Non-pigmented ciliary epithelial cell (primary cell): ENCODE results near the gene TNNI3K.

Experiments
- DNase-seq: peaks from one replicate; pipeline ENCODE4 v3.0.0-alpha.2; 2010; ENCODE audit warnings: low read depth

The TNNI3K gene

DNA sequence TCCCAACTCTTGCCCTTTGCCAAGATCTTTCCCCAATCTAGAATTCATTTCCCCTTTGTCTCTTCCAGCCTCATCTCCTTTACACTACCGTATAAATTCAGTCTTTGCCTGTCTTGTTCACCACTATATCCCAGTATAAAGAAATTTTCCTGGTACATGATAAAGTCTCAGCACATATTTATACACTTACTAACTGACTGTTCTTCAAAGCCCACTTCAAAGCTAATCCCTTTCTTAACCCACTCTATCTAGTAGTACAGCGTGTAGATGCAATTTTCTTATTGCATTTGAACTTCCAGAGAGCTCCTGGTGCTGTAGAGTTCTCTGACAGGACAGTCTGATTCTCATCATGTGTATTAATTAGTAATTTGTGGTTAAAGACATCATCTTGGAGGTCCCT lies 199.1 kb downstream of the TNNI3K start:
- DNase-seq, result no peak

DNA sequence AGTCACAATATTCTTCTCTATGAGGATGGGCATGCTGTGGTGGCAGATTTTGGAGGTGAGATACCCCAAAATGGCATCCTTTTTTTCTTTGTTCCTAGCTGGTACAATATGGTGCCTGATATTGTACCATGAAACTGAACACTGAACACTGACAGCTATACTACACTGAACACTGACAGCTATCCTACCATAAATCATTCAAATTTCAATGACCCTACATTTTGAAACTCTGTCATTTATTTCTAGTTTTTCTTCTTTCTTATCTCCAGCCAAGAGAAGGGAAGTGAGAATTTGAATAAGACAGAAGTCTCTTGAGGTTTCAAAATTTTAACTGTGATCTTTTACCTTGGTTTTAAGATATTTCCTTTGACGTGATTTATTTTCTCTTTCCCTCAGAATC lies 200.9 kb downstream of the TNNI3K start:
- no peak for DNase-seq

DNA sequence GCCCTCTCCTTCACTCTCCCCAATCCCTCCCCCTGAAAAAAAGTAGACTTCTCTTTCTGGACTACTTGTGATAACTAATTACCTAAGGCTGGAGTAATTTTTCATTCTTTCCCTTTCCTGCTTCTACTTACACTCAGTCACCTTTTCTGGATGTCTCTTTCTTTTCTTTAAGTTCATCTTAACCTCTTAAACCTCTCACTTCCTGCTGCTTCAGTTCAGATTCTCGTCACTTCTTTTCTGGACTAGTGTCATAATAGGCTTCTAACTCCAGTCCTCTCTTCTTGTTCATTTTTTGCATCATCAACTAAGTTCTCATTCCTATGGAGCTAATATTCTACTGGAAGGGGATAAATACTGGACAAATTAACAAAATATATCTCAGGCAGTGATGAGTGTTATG lies 201.8 kb downstream of the TNNI3K start:
- no peak for DNase-seq

DNA sequence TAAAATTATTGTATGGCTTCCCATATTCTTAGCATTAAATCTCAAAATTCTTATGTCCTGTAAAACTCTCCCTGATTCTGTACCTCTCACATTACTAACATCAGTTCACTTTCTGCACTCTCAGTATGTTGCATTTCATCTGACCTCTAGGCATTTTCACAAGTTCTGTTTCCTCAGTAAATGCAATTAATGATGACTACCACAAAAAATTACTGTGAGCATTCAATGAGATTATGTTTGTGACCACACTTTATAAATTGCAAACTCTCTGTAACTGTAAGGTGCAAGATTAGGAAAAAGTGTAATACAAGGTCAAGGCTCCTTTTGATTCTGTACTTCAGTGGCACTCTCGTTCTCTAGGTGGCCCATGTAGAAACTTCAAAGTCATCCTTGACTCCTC lies 216.8 kb downstream of the TNNI3K start:
- DNase-seq, result no peak

DNA sequence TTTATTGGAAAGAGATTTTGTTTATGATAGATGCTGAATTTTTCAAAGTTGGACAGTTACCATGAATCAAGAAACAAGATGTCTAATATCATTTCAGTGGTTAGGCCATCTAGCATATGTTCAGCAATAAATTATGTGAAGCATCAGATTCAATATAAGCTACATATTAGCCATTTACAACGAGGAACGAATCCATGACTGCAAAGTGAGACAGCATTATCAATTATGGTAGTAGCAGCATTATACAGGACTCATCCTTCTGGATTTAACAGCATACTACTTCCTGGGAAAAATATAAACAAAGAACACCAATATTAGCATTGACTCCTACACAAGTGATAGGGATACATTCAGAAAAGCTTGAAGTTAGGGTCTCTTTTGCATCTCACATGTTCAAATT lies 218.1 kb downstream of the TNNI3K start:
- DNase-seq, result no peak

DNA sequence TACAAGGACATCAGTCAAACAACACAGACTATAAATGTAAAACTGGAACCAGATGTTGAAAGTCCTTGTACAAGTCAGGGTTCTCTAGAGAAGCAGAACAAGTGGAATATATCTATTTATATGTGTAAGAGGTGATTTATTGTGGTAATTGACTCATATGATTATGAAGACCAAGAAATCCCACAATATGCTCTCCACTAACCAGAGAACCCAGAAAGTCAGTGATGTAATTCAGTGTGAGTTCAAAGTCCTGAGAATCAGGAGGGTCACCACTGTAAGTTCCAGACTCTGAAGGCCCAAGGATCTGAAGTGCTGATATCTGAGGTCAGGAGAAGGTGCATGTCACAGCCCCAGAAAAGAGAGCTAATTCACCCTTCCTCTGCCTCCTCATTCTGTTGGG lies 220.2 kb downstream of the TNNI3K start:
- no peak for DNase-seq

DNA sequence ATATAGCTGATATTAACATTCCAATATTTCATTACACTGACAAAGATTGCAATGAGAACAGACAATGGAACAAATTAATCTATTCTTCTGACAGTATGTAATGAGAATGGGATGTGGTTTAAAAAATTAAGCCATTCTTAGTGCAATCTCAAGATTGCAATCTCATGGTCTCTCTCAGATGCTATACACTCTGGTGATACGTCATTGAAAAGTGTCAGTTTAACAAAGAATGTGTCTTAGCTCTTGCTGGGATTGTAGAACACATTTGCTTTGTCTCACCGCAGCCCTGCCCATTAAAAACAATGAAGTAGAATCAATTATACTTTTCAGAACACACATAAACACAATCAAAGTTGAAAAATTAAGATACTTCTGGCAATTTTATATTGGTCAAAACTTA lies 222.1 kb downstream of the TNNI3K start:
- no peak for DNase-seq

DNA sequence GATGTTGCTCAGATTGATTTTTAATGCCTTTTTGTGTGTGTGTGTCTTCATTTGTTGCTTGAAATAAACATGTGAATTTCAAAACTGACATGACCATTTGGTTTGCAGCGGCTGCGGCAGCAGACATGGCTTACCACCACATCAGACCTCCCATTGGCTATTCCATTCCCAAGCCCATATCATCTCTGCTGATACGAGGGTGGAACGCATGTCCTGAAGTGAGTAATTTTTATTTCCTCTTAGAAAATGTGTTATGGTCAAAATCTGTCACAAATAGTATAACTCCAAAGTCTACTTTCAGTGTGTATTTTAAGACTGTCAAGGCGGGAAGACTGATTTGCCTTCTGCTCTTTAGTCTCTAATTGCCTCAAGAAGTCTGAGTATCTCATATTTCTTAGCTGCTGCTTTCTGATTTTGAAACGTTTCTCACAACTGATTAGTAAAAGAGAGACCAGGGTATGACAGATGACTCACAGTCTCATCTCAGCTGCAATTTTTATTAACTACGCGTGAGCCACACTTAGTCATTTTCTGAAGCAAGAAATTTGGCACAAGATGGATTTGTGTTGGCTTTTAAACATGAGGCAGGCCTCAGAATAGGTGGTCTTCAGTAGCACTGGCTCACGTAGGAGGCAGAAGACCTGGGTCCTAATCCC lies 228.3 kb downstream of the TNNI3K start:
- no peak for DNase-seq

DNA sequence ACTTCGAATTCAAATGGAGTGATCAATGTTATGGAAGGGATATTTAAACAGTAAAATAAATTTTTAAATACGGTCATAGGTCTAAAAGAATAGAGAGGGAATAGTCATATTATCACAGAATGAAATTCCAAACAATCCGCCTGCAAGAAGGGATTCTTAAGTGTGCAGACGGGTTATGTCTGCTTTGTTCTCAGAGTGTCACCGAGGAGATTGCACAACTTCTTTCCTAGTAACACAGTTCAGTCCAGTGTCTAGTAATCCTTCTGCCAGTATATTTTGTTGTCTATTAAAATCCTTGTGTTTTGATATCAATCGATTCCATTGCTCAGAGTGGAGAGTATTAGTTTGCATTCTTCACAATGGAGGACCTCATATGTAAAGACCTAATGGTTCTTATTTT lies 228.8 kb downstream of the TNNI3K start:
- DNase-seq, result no peak

DNA sequence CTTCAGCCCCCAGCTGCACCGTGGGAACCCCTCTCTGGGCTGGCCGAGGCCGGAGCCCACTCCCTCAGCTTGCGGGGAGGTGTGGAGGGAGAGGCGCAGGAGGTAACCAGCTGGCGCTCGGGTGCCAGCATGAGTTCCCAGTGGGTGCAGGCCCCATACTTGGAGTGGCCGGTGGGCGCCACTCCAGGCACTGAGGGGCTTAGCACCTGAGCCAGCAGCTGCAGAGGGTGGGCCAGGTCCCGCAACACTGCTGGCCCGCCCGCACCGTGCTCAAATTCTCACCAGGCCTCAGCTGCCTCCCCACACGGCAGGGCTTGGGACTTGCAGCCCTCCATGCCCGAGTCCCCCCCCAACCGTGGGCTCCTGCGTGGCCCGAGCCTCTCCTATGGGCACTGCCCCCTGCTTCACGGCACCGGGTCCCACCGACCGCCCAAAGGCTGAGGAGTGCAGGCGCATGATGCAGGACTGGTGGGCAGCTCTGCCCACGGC lies 230.1 kb downstream of the TNNI3K start:
- DNase-seq, result no peak

DNA sequence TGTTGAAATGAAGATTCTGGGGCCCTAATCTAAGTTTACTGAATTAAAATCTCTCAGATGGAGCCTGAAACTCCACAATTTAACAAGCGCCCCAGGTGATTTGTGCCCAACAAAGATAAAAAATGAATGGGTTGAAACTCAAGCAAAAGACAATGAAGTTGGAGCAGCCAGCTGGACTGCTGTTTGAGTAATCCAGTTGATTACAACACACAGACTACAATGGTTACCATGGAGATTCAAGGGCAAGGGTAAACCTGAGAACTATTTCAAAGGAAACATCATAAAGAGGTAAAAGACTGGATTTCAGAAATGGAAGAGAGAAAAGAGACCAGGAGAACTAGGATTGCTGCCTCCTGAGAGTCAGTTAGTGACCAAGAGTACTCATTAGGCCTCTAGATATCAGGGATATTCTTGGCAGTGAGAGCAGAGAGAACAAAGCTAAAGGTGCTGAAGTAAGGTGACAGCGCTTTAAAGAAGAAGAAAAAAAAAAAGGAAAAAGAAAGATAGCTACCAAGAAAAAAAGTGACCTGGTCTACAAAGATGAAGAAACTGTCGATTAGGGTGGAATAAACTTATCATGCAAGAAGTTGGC lies 232.7 kb downstream of the TNNI3K start:
- peak; percentile 4 for DNase-seq

DNA sequence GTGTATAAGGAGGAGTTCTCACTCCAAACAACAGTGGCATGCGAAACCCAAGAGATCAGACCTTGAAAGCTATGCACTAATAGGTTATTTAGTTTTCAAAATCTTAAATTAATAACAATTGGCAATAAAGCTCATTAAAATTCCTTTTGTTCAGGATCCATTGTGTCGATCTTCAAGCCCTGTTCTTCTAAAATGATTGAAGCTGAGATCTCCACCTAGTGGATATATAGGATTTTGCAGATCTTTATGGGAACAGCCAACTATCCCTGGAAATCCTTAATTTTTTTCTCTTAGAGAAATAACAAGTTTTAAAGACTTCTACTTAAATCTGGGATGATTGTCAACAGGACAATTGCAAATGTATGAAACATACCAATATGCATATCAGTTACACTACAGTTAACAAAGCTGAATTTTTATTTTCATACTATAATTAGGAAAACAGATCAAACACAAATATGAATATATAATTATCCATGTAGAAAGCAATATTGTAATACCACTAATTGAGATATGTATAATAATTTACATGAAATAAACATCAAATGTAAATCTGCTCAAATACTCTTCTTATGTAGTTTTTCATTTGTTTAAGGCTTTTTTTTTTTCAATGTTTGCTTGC lies 233.9 kb downstream of the TNNI3K start:
- DNase-seq, result peak; percentile 4

DNA sequence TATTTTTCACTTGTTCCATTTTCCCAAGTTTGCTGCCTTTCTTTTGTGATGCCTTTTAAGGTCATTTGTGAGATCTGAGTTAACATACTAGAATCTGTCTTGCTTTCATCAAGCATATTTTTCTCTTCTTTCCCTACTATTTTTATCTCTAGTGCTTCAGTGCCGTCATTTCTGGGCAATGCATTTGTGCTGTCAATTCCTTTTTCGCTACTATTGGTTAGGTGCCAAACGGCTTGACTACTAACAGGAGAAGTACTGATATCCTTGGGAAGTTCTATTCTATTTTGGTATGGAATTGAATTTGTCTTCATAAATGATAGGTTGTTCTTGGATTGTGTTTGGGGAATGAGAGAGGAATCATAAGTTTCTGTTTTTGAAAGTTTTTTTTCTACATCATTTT lies 235.1 kb downstream of the TNNI3K start:
- no peak for DNase-seq

DNA sequence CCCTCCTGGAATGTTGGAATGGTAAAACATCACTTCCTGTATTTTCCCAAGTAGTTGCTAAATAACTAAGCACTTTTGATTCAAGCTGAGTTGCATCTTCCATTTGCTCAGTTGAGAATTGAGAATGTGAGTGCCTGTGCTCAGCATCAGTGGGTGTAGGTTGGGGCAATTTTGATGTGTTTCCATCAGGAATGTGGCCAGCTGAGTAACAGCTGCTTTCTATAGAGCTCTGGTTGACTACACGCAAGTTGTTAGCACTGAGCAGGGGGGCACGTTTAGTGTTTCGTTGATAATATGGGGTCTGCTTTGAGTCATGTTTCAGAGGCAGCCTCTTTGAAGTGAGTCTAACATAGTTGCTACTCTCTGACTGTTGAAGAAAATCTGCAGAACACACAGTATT lies 235.7 kb downstream of the TNNI3K start:
- no peak for DNase-seq

DNA sequence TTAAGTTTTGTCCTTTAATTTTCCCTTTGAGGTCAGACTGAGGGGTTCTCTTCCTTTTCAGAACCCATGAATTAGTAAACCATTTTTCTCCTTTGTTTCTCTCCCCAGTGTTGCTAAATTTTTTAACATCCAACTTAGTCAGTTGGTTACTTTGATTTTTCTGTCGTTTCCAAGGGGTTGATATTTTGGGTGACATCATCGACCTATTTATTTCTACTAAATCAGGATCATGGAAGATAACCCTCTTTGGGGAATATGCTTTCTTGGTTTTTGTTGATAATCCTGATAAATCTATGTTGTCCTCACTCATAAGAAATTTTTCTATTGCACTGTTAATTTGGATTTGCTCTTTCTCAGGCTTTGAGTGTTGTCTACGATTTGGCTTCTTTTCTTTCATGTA lies 236.3 kb downstream of the TNNI3K start:
- no peak for DNase-seq

DNA sequence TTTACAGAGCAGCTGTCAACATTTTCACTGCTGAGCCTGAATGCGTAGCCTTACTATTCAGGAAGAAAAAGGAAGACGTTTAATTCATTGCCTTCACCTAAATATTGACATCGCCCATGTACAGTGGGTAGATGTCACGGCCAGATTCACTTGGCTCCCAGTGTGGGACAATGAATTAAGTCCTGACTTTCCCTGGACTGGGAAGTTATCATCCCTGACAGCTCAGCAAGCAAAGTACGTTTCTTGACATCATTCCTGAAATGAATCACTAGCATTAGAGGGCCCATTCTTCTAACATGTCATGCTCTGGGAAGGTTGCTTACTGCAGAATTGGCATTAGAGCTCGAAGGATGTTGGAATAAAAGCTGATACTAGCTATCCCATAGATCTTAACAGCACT lies 239.4 kb downstream of the TNNI3K start:
- DNase-seq, result no peak

DNA sequence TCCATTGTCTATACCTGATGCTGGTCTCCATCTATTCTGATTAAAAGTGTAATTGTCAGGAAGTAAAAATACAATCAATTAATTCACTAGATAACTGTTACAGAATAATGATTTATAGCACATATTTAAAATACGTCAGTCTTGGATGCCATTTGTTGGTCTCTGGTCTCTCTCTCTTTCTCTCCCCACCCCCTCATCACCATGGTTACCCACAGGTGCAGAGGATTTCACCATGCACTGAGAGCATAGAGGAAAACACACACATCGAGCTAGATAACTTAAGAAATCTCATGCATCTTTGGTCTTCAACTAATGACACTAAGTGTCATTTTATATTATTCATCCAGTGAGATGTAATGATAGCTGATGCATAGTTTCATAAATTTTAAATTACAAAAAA lies 243.8 kb downstream of the TNNI3K start:
- DNase-seq, result no peak

DNA sequence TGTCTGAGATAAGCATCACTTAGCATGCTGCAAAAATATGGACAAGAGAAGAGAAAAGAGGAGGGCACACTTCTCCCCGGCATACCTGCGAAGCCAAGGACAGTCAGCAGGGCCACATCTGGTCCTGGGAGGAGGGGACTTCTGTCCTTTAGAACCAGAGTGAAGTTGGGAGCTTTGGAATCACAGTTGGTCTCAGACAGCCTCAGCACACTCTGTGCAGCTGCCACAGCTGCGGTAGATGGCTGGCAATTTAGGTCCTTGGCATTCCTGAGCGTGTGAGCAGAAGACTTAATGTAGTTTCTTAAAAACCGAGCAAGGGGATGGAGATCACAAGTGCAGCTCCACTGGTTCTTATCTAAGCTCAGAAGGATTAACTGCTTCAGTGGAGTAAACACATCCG lies 244.9 kb downstream of the TNNI3K start:
- DNase-seq, result no peak

DNA sequence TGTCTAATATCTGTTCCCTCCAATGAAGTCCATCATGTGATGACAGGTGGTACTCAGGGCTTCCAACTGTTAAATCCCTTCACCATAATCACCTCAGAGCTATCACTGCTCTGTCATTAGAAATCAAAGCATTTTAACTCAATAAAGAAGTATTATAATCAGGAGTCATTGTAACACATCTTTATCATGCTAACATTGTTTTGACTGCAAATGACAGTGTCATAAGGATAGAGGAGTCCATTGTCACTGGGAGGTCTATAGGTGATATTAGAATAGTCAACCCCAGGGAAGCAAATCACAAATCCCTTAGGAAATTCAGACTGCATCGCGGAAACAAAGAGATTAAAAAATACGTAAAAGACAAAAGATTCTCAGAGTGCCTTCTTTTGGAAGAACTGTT lies 246.4 kb downstream of the TNNI3K start:
- DNase-seq, result no peak

DNA sequence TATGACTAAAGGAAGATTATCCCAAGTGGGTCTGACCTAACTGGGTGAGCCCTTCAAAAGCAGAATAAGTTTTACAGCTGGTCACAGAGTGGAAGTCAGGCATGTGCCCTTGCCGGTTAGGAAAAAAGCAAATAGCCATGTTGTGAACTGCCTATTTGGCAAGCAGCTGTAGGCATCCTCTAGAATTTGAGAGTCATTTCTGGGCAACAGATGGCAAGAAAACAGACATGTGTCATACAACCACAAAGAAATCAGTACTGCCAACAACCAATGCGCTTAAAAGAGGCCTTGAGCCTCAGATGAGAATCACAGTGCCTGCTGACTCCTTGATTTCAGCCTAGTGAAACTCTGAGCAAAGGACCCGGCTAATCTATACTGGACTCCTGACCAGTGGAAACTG lies 250.4 kb downstream of the TNNI3K start:
- no peak for DNase-seq

DNA sequence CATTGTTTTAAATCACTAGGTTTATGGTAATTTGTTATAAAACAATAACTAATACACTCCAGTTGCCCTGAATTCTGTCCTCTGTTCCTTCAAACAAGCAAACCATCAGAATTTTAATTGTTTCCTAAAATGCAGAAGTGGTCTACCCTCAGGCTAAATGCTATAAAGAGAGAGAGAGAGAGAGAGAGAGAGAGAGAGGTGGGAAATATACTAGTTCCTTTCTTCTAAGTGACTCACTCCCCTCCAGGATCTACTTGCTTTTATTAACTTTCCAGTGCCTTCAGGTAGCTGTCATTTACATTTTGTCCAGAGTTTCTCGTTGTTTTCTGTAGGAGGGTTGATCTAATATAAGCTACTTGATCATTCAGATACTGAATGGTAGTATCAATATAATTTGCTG lies 250.8 kb downstream of the TNNI3K start:
- DNase-seq, result no peak

DNA sequence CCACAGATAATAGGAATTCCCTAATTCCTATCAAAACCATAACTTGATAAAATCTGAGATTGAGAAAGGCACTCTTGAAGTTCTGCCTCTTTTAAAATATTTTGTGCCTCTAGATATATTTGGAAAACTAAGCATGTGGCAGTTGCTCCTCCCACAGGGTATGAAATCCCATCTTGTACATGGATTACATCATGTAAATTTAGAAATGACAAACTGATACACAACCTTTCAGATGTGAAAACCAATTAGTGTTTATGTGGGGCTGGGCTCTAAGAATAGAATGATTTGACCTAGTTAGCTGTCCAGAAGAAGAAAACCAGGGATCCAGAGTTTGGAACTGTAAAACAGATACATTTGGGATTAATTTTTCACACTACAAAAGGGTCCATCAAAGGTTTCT lies 261.5 kb downstream of the TNNI3K start:
- DNase-seq, result no peak

DNA sequence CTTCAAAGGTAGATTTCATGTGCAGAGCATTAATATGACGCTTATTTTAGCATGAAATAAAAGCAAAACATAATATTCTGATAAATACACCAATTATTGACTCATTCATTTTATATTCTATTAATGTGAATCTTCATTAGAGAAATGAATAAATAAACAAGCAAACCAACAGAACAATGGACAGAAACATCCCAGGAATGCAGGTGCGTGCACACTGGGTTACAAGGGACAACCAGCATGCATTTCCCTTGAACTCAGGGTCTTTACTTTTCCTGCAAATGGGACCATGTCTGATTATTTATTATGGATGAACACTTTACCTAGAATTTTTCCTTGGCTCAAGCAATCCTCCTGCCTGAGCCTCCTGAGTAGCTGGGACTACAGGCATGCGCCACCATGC lies 263.7 kb downstream of the TNNI3K start:
- DNase-seq, result no peak

DNA sequence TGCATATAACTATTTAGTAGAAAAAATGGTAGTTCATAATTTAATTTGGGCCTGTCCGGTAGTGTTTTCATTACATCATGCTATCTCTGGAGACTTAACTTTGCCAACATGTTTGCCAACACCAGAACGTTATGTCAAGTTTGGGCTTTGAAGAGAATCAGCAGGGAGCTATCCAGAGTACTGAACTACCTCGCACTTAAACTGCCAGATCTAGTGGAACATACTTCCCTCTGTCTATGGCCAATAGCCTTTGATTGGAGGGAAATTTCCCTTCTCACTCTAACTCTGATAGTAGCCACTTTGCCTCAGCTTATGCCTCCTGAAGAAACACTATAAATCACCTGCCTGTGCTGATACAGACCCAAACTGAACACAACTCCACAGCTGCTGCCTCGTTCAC lies 267.2 kb downstream of the TNNI3K start:
- DNase-seq, result no peak
